CD4-positive, alpha-beta T cell treated with Interferon alpha-2 for 1 hour (primary cell): Measurements from ENCODE around the gene BAD.
"Not testable (repeated sequence)": the region's sequence is repeated elsewhere in the genome, so short reads cannot be mapped to it uniquely, and the experiment has no call there.

Source experiments
- DNase-seq, 2 donors: peaks; one replicate each; pipeline ENCODE4 v3.0.0-alpha.2; 2020 to 2022

Gene BAD

DNA sequence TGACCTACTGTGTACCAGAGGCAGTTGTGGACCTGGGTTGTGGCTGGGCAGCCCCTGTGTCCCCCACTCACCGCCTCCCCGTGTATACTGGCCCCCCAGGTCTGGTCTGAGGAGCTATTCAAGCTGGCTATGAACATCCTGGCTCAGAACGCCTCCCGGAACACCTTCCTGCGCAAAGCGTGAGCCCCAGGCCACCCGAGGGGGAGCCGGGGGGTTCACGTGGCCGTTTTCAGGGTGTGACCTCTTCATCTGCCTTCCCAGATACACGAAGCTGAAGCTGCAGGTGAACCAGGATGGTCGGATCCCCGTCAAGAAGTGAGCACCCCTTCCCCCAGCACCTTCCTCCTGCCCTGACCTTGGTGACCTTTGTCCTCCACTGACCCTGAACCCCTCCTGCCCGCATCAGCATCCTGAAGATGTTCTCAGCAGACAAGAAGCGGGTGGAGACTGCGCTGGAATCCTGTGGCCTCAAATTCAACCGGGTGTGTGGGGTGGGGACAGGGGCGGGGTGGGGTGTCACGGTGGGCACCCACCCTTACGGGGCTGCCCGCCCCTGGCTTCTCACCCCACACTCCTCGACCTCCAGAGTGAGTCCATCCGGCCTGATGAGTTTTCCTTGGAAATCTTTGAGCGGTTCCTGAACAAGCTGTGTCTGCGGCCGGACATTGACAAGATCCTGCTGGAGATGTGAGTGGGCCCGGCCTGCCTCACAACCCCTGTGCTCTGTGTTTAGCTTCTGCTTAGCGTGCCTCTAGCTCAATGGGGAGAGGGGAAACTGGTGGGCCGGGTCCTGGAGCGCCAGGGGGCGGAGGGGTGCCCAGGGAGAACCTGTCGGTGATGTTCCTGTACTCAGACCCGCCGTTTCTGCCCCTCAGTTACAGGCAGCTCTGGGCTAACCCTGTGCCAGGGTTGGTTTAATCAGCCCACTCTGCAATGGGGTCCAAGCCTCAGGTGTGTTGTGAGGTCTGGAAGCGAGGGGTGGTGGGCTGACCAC is 29.0 kb downstream of the BAD start:
- DNase-seq = no peak

DNA sequence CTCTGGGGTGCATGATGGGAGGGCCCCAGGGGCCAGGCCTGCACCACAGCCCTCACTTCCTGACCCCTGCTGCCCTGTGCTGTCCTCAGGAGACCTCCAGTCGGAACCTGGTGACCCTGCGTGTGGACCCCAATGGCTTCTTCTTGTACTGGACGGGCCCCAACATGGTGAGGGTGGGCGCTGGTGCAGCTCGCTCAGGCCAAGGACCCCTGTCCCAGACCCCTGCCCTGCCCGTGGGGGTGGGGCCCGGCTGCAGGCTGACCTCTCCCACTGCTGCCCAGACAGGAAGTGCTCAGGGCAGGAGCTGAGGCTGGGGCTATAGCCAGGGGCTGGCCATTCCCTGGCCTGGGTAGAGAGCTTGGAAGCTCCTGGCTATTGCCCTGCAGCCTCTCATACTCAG is 30.1 kb downstream of the BAD start:
- no peak for DNase-seq

DNA sequence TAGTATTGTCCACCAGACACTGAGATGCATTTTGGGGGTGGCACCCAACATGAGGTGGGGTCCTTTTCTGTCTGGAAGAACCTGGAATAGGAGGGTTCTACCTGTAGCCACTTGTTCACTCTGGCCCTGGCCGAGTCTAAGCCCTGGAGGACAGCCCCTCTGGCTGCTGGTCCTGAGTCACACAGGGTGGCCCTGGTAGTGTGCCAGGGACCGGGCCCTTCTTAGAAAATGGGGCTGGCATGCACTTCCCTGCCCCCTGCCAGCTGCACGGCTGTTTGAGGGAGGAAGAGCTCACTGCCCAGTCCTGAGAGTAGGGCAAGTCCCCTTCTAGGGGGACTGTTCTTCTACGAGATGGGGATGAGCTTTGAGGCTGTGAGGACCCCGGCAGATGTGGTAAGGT is 31.0 kb downstream of the BAD start:
- no peak for DNase-seq

GRCh38 chr11:64253043-64253442 is 31.4 kb downstream of the BAD start:
- no peak for DNase-seq

- no peak for DNase-seq
Observed at GRCh38 chr11:64252003-64252872, 32.2 kb downstream of the BAD start.

DNA sequence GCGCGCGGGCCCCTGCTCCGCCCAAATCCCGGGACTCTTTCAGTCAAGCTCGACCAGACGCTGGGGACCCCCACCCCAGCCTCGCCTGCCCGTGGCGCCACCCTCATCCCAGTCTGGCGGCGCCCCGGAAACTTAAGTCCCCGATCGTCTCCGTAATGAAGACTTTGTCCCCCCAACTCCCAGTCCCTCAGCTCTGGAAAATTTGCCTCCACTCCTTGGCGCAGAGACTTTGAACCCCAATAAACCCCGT is 32.8 kb downstream of the BAD start:
- no peak for DNase-seq

GRCh38 chr11:64251016-64251752 is 33.3 kb downstream of the BAD start, which contains the start of gene PLCB3:
TSS of gene PLCB3 (plus strand) at chr11:64251530. CDS start at chr11:64251650, 120 bp downstream.
- DNase-seq = peak; percentile 51 to 76

DNA sequence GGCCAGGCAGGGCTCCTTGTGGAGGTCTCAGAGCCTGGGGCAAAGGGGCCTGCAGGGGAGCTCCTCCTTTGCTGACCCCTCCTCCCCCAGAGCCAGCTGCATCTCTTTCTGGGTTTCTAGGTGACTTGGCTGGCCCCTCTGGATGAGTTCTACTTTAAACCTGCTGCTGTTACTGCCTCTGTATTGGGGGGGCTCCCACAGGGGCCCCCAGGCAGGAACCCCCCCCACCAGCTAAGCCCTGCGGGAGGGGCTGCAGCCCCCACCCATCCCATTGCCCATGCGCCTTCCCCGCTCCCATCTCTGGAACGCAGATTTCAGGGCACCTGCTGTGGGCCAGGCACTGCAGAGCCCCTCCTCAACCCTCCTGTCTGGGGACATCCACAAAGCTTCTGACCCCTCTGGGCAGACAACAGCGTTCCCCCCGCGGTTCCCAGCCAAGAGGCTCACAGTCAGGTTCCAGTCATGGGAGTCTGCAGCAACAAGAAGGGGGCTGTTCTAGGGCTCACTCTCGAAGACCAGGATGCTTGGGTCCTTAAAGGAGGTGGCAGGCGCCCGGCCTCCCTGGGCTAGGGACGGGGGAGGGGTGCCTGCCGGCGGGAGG is 34.0 kb downstream of the BAD start:
- no peak for DNase-seq

GRCh38 chr11:64249563-64250414 is 34.7 kb downstream of the BAD start:
- DNase-seq = no peak

GRCh38 chr11:64249038-64249437 is 35.4 kb downstream of the BAD start:
- no peak for DNase-seq

- no peak for DNase-seq
Observed at GRCh38 chr11:64248578-64248977, 35.9 kb downstream of the BAD start.

GRCh38 chr11:64247729-64248531 is 36.5 kb downstream of the BAD start:
- no peak for DNase-seq

- peak; percentile 78 to 82 for DNase-seq
Observed at GRCh38 chr11:64246871-64247728, 37.4 kb downstream of the BAD start, which contains the start of gene PPP1R14B. TSS of gene PPP1R14B (minus strand) at chr11:64246943. CDS start at chr11:64246673, 270 bp downstream.

DNA sequence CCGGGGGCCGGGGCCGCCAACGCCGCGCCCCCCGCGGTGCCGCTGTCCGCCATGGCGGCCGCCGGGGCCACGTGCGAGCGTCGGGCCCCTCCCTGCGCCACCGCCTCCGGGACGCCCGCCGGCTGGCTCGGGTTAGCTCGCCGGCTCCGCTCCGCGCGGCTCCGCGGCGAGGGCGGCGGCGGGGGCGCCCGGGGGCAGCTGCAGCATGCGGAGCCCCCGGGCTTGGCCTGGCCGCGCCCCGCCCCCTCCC is 37.9 kb downstream of the BAD start:
- DNase-seq = not testable (repeated sequence)

- peak; percentile 61 to 63 for DNase-seq
Observed at GRCh38 chr11:64245797-64246620, 38.5 kb downstream of the BAD start.

DNA sequence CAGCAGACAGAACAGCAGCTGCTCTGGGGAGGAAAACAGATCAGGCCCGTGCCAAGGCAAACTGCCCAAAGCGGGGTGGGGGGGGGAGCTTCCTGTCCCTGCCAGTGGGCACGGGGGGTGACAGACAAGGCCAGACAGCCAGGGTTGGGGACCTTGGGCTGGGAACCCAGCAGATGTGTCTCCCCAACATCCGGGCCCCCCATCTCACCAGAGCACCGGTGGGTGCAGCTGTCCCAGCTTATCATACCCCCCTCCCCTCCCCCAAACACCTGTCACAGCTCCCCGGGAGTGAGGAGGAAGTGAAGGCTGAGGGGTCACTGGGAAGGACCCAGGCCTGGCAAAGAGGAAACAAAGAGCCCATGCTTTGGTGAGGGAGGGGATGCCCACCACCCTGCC is 39.1 kb downstream of the BAD start:
- DNase-seq = peak; percentile 40 to 59

GRCh38 chr11:64244966-64245365 is 39.5 kb downstream of the BAD start:
- no peak for DNase-seq

DNA sequence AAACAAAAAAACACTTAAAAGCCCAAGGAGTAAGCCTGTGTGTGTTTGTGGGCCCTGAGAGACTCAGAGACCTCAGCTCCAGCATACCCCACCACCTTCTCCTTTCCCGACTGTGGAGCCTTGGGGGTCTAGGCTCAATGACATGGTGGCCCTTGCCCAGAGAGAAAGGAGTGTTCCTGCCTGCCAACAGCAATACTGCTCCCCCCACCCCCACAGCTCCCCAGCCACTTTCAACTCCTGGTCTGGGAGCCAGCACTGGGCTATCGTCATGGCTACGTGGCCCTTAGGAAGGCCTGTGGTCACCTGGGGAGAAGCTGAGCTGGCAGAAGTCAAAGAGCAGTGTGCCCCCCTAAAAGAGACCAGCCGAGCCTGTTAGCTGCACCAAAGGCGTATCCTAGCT is 40.4 kb downstream of the BAD start:
- DNase-seq = no peak

DNA sequence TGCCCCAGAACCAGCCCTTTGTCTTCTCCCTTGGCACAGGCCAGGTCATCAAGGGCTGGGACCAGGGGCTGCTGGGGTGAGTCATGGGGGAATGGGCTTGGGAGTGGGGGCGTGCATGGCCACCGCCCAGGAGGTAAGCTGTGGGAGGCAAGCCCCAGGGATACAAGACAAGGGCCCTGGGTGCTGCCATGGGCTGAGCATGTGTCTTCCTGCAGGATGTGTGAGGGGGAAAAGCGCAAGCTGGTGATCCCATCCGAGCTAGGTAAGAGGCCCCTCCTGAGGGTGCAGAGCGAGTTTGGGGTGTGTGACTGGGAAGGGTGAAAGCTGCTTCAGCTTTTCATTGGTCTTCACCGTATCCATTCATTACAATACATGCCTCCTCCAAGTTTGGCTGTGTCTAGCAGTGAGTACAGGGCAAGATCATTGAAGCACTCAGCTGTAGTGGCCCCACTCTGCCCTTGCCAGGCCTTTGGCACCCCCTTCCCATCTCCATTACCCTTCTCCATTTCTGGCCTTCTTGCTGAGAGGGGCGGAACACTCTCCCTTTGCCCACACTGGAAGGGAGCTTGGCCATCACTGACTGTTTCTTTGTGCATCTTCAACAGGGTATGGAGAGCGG is 41.1 kb downstream of the BAD start:
- DNase-seq = no peak
